Umbilical cord (tissue), 2 donors: Measurements from ENCODE around the gene ISY1. TPM values are rescaled to one million over a fixed set of nuclear protein-coding genes. Genes with fewer than 3 reads are reported as not detected.
"Not testable (repeated sequence)": the region's sequence is repeated elsewhere in the genome, so short reads cannot be mapped to it uniquely, and the experiment has no call there.

ENCODE experiments used
- DNase-seq: peaks from one replicate; pipeline ENCODE4 v3.0.0-alpha.2; 2015; ENCODE audit warnings: low spot score
- total RNA-seq: library from RNA; depleted of rRNA; stranded (reverse); fragments of >200 nt; gene quantifications from one replicate; pipeline ENCODE4 v1.2.3, GENCODE V29; 2014; ENCODE audit warnings: low replicate concordance; ENCODE audit not compliant: insufficient read depth

ISY1 gene
- total RNA-seq, 1 donor from 2014 or later: 22.1 TPM

- DNase-seq: no peak
These were observed 5.9 kb upstream of the ISY1 start for GRCh38 chr3:129166579-129167332.

GRCh38 chr3:129165594-129165993 is 4.7 kb upstream of the ISY1 start:
- DNase-seq: not testable (repeated sequence)

DNA sequence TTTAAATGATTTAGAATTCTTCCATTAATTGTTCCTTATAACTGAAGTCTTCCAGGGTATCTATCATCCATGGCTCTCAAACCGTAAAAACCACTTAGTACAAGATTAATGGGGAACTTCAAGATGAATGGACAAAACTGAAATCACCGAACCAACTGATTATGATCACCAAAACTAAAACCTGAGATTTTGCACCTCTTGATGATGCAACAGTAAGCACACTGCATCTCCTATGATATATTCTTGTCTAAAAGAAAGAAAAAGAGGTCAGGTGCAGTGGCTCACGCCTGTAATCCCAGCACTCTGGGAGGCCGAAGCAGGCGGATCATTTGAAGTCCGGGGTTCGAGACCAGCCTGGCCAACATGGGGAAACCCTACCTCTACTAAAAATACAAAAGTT is 3.6 kb upstream of the ISY1 start:
- no peak for DNase-seq

GRCh38 chr3:129162729-129163579 is 2.1 kb upstream of the ISY1 start:
- peak; percentile 20 for DNase-seq

GRCh38 chr3:129161860-129162271 is 1.0 kb upstream of the ISY1 start:
- DNase-seq: peak; percentile 14

DNA sequence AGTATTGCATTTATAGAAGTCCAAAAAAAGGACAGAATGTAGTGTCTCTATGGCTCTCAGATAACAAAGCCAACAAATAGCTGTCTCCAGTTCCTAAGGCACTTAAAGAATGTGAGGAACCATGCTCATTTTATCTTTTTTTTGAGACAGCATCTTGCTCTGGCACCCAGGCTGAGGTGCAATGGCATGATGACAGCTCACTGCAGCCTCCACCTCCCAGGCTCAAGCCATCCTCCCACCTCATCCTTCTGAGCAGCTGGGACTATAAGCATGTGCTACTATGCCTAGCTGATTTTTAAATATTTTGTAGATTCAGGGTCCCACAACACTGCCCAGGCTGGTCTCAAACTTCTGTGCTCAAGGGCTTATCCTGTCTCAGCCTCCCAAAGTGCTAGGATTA is 16.1 kb downstream of the ISY1 start:
- no peak for DNase-seq

- DNase-seq: not testable (repeated sequence)
These were observed 19.9 kb downstream of the ISY1 start for GRCh38 chr3:129141011-129141410.

DNA sequence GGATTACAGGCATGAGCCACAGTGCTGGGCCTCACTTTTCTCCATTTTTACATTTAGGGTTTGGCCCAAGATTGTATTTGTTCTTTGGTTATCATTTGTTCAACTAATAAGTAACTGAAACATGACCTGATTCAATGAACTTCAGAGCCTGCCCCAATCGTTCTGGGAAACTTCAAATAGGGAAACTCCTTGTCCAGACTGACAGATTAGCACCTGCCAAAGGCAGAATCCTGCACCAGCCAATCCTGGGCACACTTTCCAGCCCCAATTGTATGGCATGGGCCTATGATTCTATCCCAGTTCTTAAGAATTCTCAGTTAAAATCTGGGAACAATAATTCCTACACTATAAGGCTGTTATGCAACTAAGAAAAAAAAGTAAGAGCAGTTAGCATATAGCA is 21.0 kb downstream of the ISY1 start:
- DNase-seq: no peak

GRCh38 chr3:129136275-129136674 is 24.6 kb downstream of the ISY1 start:
- not testable (repeated sequence) for DNase-seq

DNA sequence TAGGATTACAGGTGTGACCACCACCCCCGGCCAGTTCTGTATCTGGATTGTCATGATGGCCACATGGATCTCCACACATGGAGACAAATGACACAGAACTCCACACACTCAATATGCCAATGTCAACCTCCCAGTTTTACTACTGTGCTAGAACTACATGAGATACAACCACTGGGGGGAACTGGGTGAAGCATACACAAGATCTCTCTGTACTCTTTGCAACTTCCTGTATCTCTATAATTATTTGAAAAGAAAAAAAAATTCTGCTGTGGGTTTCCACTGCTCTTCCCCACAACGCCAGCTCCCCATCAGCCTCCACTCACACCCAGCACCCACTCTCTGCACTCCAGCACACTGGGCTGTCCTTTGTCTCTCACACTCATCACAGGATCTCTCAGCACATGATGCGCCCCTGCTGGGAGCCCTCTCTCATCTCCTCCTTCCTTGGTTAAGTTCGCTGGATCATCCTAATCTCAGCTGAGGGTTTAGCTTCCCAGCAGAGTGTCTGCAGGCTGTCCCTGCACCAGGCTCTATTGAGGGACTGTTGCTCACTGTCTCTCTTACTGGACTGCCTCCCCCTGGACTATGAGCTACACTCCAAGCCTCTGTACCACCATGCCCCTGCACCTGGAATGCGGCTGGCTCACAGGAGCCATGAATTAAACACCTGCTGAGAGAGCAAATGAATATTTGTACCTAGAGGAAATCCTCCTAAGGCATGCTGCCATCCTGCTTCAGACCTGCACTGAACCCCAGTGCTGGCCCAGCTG is 28.6 kb downstream of the ISY1 start:
- DNase-seq: no peak

DNA sequence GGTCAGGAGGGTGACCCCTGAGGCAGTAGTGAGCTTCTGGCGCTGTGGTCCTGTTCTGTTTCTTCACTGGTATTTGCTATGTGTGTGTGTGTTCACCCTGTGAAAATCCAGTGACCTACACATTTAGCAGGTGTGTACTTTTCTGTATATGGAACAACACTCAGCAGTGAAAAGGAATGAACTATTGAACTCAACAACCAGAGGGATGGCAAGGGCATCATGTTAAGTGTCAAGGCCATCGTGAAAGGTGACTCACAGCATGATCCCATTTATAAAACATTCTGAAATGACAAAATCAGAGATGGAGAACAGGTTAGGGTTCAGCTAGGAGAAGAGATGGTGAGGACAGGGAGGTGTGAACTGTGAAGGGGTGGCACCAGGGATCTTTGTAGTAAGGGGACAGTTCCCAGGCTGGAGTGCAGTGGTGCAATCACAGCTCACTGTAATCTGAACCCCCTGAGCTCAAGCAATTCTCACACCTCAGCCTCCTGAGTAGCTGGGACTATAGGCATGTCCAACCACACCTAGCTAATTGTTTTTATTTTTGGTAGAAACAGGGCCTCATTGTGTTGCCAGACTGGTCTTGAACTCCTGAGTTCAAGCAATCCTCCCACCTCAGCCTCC is 29.3 kb downstream of the ISY1 start:
- no peak for DNase-seq

DNA sequence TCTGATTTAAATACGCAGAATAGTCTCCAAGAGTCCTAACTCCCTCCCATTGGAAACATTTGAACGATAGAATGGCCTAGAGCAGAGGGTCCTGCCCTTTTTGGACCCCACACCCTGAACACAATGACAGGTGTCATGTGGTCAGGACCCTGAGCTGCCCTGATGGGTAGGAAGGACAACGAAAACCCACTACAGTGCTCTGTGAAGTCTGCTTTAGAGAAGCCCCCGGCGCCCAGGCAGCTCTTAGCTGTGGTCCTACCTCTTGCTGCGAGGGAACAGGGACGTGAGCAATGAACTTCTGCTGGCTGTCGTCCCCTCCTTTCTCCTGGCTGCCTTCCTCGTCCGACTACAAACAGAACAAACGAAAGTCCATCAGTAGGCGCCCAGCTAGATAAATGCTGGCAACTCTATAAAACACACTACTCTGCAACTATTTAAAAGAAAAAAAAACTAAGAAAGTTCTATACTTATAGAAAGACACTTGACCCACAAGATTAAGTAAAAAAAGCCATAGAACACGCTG is 30.5 kb downstream of the ISY1 start:
- DNase-seq: no peak

GRCh38 chr3:129128357-129129155 is 32.3 kb downstream of the ISY1 start:
- no peak for DNase-seq

- no peak for DNase-seq
These were observed 34.1 kb downstream of the ISY1 start for GRCh38 chr3:129126726-129127280.

- DNase-seq: no peak
These were observed 37.4 kb downstream of the ISY1 start for GRCh38 chr3:129123314-129124060.

- DNase-seq: peak; percentile 72
These were observed 38.4 kb downstream of the ISY1 start for GRCh38 chr3:129122412-129123011.

- DNase-seq: peak; percentile 93
These were observed 39.0 kb downstream of the ISY1 start, which contains the start of gene RAB43 for GRCh38 chr3:129121792-129122411. Gene RAB43, minus strand, starts transcription at chr3:129121804. Its CDS starts 315 bp downstream, at chr3:129121489.

DNA sequence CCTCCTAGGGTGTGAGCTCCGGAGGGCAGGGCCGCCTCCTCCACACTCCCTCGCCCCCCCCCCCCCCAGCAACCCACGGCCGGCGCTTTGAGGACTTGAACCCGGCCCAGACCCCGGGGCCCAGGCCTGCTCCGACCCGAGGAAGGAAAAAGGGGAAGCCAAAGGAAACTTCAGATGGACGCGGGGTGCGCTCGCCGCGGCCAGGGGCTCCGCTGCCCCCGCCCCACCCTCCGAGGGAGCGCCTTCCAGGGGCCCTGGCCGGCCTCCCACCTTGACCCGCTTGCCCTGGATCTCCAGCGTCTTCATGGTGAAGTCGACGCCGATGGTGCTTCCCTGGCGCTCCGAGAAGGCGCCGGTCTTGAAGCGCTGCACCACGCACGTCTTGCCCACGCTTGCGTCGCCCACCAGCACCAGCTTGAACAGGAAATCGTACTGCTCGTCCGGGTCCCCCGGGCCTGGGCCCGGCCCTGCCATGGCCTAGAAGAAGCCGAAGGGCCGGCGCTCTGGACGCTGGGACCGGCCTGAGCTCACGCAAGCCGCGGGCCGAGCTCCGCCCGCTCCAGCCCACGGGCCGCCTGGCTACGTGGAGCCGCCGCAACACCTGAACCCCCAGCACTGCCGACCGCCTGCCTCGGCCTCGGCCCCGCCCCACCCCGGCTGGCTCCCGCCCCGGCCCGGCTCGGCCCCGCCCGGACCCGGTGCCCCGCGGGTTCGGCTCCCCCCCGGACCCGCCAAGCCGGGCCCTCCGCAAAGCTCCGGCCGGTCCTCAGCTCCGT is 39.7 kb downstream of the ISY1 start:
- peak; percentile 14 for DNase-seq
